ENCODE measurements around the gene GRB2.

- TF ChIP-seq CTCF (IDR thresholded peaks at IDR 0.05; ENCODE audit: insufficient read depth, low read length, poor library complexity, severe bottlenecking), result no peak
- no peak for TF ChIP-seq EZH2phosphoT487 (conservative IDR thresholded peaks at IDR 0.05; ENCODE audit: low read length)
Observed at GRCh38 chr17:75393523-75394331, 11.8 kb downstream of the GRB2 start.

All from SU-DHL-6 (cell line).